A172 (cell line): ENCODE measurements around the gene MRAS. TPM values are rescaled to one million over a fixed set of nuclear protein-coding genes. Genes with fewer than 3 reads are reported as not detected.
"Not testable (repeated sequence)": the region's sequence is repeated elsewhere in the genome, so short reads cannot be mapped to it uniquely, and the experiment has no call there.

Experiments
- DNase-seq: peaks from one replicate; pipeline ENCODE4 v3.0.0-alpha.2; 2015; ENCODE audit warnings: low spot score
- total RNA-seq: library from RNA; depleted of rRNA; stranded (reverse); fragments of >200 nt; shearing (Covaris generic); gene quantifications from 2 replicates; pipeline ENCODE4 v1.2.3, GENCODE V29; 2014; rRNA removed

Gene MRAS
- total RNA-seq, 1 experiment from 2014 or later, result 72.2 TPM

GRCh38 chr3:138443521-138444503, 95.4 kb downstream of the MRAS start:
- DNase-seq, result no peak

- DNase-seq, result no peak
Observed at GRCh38 chr3:138445236-138445635, 96.9 kb downstream of the MRAS start.

GRCh38 chr3:138445654-138446053, 97.3 kb downstream of the MRAS start:
- no peak for DNase-seq

GRCh38 chr3:138448631-138449030, 100.3 kb downstream of the MRAS start:
- DNase-seq, result no peak

- DNase-seq, result no peak
Observed at GRCh38 chr3:138449490-138449889, 101.1 kb downstream of the MRAS start.

- DNase-seq, result no peak
Observed at GRCh38 chr3:138450181-138450580, 101.8 kb downstream of the MRAS start.

GRCh38 chr3:138450704-138451424, 102.5 kb downstream of the MRAS start:
- DNase-seq, result no peak

- no peak for DNase-seq
Observed at GRCh38 chr3:138451595-138452162, 103.3 kb downstream of the MRAS start.

GRCh38 chr3:138452436-138452835, 104.1 kb downstream of the MRAS start:
- peak; percentile 21 for DNase-seq

GRCh38 chr3:138453940-138454339, 105.6 kb downstream of the MRAS start:
- DNase-seq, result not testable (repeated sequence)

Other genes starting within 250 kb of the MRAS start
- 10.7 and 14.4 TPM in 2 replicates for gene DZIP1L, start 233.0 kb upstream of the MRAS start, total RNA-seq
- gene A4GNT, start 216.2 kb upstream of the MRAS start, total RNA-seq, result not detected in 2 replicates
- gene DBR1, start 173.7 kb upstream of the MRAS start, total RNA-seq, result 32.2 and 42.6 TPM in 2 replicates
- 45.7 and 65.1 TPM in 2 replicates for gene ARMC8, start 161.3 kb upstream of the MRAS start, total RNA-seq
- gene NME9, start 18.7 kb upstream of the MRAS start, total RNA-seq, result not detected in 2 replicates
- 0.16 and 0.46 TPM in 2 replicates for gene ESYT3, start 86.0 kb downstream of the MRAS start, total RNA-seq
- gene CEP70, start 245.7 kb downstream of the MRAS start, total RNA-seq, result 27.0 and 30.0 TPM in 2 replicates